Measurements from ENCODE around the gene DNAH14.

The DNAH14 gene

DNA sequence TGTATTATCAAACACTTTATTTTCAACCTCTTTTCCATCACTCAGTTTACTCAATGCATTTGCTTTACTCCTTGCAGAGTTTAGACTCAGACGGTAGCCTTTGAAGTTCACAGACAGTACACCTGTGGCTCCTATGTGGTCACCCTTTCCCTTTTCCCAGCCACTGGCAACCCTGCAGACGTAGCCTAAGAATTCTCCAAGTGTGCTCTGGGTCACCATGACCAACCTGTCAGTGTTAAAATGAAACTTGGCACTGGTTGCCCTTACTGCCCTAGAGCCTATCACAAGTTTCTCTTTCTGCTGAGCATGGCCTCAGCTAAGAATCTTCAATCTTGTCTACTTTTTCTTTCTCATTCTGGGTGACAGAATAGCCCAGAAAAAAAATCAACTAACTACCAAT lies 25.5 kb upstream of the DNAH14 start:
- peak; percentile 45; the same call in 1 of the 2 replicates for TF ChIP-seq SCRT2 (tag by site-specific recombination; IDR thresholded peaks at IDR 0.05)
- TF ChIP-seq, protein P1, sequence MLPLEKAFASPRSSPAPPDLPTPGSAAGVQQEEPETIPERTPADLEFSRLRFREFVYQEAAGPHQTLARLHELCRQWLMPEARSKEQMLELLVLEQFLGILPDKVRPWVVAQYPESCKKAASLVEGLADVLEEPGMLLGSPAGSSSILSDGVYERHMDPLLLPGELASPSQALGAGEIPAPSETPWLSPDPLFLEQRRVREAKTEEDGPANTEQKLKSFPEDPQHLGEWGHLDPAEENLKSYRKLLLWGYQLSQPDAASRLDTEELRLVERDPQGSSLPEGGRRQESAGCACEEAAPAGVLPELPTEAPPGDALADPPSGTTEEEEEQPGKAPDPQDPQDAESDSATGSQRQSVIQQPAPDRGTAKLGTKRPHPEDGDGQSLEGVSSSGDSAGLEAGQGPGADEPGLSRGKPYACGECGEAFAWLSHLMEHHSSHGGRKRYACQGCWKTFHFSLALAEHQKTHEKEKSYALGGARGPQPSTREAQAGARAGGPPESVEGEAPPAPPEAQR (tag by site-specific recombination; IDR thresholded peaks at IDR 0.05) = no peak
- CTCF ChIA-PET = interaction anchor here (1.0 to 3.3 kb wide), 4 partner anchors 10 to 447 kb away, joined by 5 to 23 read pairs (median 8); no protein-coding TSS in a partner anchor

DNA sequence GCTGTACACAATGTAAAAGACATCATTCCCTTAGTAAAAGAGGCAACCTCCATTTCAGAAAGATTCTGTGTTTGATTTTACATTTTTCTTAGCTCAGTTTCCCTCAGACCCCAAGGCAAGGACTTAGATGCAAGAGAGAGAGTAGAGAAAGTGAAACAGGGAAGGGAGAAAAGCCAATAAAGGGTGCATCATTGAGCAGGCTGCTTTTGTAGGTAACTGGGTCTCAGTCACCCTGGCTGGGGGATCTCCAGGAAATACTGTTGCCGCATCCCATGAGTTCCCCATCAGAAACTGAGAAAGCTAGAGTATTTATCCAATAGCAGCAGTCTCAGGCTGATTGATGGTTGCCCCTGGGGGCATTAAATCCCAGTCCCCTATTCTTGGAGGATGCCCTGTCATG lies 23.1 kb upstream of the DNAH14 start:
- no peaks in the 10 kb centered on the region for H3K9me3 ChIP-seq (ENCODE audit: control insufficient read depth, insufficient read depth, low read depth, low read length)
- ChIA-PET POLR2A (no interaction called here), CTCF (interaction anchor here (0.6 to 2.2 kb wide), 8 partner anchors 11 to 1703 kb away, joined by 3 to 16 read pairs (median 4); no protein-coding TSS in a partner anchor)
- H3K4me3 ChIP-seq (ENCODE audit: low read depth, low read length) = no peak overlapping the region
- TF ChIP-seq ZNF629 (tag by site-specific recombination; IDR thresholded peaks at IDR 0.05) (no peak), SALL2 (tag by site-specific recombination; IDR thresholded peaks at IDR 0.05; ENCODE audit: borderline replicate concordance) (no peak), ZNF174 (tag by site-specific recombination; IDR thresholded peaks at IDR 0.05) (no peak), ZSCAN5A (tag by site-specific recombination; IDR thresholded peaks at IDR 0.05) (no peak), ZNF114 (tag by site-specific recombination; IDR thresholded peaks at IDR 0.05) (no peak), GLI2 (tag by site-specific recombination; IDR thresholded peaks at IDR 0.05; ENCODE audit: borderline replicate concordance, low read depth) (no peak), ZNF292 (tag by site-specific recombination; IDR thresholded peaks at IDR 0.05; ENCODE audit: borderline replicate concordance, low read depth) (no peak), ZIC2 (tag by site-specific recombination; IDR thresholded peaks at IDR 0.05) (no peak), HOXC10 (CRISPR knock-in tag; IDR thresholded peaks at IDR 0.05) (no peak), EGR2 (tag by site-specific recombination; IDR thresholded peaks at IDR 0.05; ENCODE audit: low read depth) (no peak), REPIN1 (tag by site-specific recombination; IDR thresholded peaks at IDR 0.05; ENCODE audit: low read depth) (no peak), ZNF529 (tag by site-specific recombination; IDR thresholded peaks at IDR 0.05; ENCODE audit: insufficient replicate concordance) (no peak), ZNF544 (tag by site-specific recombination; IDR thresholded peaks at IDR 0.05) (no peak), ZNF585B (tag by site-specific recombination; IDR thresholded peaks at IDR 0.05) (no peak), ZNF169 (tag by site-specific recombination; IDR thresholded peaks at IDR 0.05) (no peak), ZNF155 (tag by site-specific recombination; IDR thresholded peaks at IDR 0.05) (no peak), ZNF558 (tag by site-specific recombination; IDR thresholded peaks at IDR 0.05) (no peak), ZNF548 (tag by site-specific recombination; IDR thresholded peaks at IDR 0.05) (no peak)
- TF ChIP-seq, protein P1 (tag by site-specific recombination; IDR thresholded peaks at IDR 0.05) = no peak
- H3K27ac ChIP-seq (ENCODE audit: extremely low read depth, low read depth, low read length) = no peak overlapping the region
- no peaks in the 10 kb centered on the region for H3K36me3 ChIP-seq (ENCODE audit: control insufficient read depth in 2 of 2, insufficient read depth in 1 of 2, low read length in 2 of 2)
- H3K4me1 ChIP-seq (ENCODE audit: control insufficient read depth, insufficient read depth, low read length) = no peaks in the 10 kb centered on the region

More for the DNA sequence above, 25.5 kb upstream of the DNAH14 start:
- H3K27ac ChIP-seq (ENCODE audit: extremely low read depth, low read depth, low read length) = no peak overlapping the region
- no peaks in the 10 kb centered on the region for H3K4me1 ChIP-seq (ENCODE audit: control insufficient read depth, insufficient read depth, low read length)
- H3K4me3 ChIP-seq (ENCODE audit: low read depth, low read length) = no peak overlapping the region
- H3K36me3 ChIP-seq (ENCODE audit: control insufficient read depth in 2 of 2, insufficient read depth in 1 of 2, low read length in 2 of 2) = no peaks in the 10 kb centered on the region
- H3K9me3 ChIP-seq (ENCODE audit: control insufficient read depth, insufficient read depth, low read depth, low read length) = no peaks in the 10 kb centered on the region
- POLR2A ChIA-PET = no interaction called here
